OCI-M2 (cell line): ENCODE results near the gene RNF41.

Source experiments
- DNase-seq: peaks from one replicate; lab custom pipeline; 2025; ENCODE audit not compliant: unreplicated experiment; lab: John Stamatoyannopoulos, UW

The RNF41 gene

DNA sequence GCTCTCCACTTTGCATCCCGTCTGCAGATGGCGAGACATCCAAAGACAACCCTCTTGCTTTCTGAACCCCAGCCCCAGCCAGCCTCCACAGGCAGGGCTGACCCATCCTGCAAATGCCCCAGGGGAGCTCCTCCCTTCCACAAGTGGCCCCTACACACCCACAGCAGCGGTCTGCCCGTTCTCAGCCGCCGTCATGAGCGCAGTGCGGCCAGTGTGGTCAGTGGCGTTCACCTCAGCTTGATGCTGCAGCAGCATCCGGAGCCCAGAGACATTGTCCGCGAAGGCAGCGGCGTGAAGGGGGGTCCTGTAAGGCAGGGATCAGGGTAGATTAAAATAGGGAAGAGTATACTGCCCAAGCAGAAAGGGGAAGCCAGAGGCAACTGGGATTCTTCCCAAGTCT lies 22.8 kb upstream of the RNF41 start:
- no peak for DNase-seq

GRCh38 chr12:56243731-56244181 lies 22.0 kb upstream of the RNF41 start:
- no peak for DNase-seq

- no peak for DNase-seq
Measured at GRCh38 chr12:56242986-56243385, 21.3 kb upstream of the RNF41 start.

DNA sequence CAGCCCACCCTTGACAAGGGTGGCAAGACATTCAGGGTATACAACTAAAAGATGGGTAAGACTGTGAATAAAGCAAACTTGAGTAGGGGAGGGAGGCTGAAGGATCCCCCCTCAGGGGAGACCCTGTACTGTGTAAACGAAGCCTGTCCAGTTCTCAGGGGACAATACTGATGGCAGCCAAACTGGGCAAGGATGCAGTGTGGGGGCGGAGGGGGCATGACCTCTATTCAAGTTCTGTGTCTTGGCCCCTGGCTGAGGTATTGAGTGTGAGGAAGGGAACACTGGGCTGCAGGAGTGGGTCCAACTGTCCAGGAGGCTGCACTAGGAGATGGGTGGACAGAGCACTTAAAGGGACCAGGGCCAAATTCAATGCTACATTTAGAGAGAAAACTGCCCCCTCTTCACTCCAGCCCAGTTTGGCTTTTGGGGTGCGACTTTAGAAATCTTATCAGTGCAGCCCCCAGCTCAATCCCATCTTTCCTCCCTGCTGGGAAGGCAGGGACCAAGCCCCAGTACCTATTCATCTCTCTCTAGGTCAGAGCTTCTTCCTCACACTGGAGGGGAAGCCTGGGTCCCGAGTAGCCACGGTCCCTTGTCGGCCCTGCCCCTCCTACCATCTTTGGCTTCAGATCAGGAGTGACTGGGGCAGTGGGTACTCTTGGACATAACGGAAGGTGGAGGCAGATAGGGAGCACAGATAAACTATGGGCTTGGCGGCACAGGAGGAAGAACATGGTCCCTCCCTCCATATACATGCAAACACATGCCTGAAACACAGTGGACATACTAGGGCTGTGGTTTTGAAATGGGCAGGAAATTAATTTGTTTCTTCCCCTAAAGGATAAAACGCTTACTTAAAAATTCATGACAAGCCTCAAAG lies 19.9 kb upstream of the RNF41 start:
- DNase-seq: no peak

GRCh38 chr12:56237552-56237951 lies 15.8 kb upstream of the RNF41 start:
- no peak for DNase-seq

- no peak for DNase-seq
Measured at GRCh38 chr12:56236985-56237384, 15.3 kb upstream of the RNF41 start.

DNA sequence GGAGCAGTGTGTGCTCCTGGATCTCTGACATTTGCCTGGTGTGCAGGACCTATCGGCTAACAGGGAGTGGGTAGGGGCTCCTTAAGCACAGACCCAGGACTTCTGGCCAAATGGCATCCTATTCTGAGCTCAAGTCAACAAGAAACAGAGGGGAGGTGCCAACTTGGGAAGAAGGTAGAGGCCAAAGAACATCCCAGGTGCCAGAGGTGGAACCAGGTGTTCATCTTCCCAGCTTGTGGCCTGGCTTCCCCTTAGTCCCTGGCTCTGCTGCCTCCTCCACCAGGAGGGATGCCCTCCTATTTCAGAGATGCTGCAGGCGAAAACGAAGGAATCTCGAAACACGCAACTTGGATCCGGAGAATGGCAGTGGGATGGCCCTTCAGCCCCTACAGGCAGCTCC lies 14.4 kb upstream of the RNF41 start:
- no peak for DNase-seq

- DNase-seq: no peak
Measured at GRCh38 chr12:56234746-56235436, 13.2 kb upstream of the RNF41 start.

DNA sequence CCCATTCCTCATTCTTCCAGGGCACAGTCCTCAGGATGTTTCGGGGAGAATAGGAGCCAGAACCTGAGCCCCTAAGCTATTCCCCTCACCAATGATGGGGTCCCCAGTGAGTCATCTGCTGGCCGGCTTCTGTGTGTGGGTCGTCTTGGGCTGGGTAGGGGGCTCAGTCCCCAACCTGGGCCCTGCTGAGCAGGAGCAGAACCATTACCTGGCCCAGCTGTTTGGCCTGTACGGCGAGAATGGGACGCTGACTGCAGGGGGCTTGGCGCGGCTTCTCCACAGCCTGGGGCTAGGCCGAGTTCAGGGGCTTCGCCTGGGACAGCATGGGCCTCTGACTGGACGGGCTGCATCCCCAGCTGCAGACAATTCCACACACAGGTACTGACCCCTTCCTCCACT lies 9.5 kb upstream of the RNF41 start:
- no peak for DNase-seq

DNA sequence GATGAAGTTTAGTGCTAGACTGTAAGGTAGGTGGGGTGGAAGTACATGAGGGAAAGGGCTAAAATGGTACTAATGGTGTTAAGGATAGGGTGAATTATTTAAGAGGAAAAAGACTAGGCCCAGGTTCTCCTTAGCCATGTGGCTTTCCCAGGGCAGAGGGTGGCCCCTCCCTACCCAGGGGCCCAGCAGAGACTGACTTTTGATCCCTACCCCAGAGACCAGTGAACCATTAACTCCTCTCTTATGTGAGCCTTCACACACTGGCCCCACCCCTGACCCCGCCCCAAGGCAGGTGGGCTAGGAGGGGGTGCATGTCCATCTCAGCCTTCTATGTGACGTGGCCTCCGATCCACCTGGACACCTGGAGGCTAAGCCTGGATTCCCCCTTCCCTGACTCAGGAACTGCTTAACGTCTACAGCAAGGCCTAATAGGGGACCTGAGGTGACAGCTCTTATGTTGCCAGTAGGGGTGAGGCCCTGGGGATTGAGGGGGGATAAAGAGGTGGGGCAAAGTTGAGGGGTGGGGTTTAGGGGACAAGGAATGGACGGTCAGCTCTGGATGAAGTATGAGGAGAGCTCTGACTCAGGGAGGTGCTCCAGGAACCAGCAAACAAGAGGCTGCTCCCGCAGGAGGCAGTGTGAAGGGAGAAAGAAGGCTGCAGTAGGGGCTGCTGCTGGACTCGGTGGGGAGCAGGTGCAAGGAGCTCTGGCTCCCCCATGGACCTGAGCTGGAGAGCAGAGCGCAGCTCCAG lies 8.9 kb upstream of the RNF41 start:
- DNase-seq: no peak

GRCh38 chr12:56229916-56230431 lies 8.3 kb upstream of the RNF41 start, which contains the start of gene SLC39A5:
SLC39A5 (plus strand) TSS chr12:56230051; CDS start chr12:56231275, 1,224 bp downstream.
- DNase-seq: no peak

DNA sequence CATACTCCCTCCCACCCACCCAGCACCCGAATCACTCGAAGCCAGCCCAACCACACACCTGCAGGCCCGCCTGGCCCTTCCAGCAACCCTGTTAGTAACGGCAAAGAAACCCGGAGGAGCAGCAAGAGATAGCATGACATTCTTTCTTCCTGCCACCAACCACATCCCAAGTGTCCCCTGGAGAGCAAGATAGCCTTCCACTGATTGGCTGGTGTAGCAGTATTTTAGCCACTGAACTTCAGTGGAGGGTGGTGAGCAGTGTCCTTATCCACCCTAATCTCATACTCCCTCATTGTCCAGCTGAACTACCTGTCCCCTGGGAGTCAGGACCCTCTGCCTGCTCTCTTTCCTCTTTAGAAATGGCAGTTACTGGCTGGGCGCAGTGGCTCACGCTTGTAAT lies 7.4 kb upstream of the RNF41 start:
- no peak for DNase-seq

DNA sequence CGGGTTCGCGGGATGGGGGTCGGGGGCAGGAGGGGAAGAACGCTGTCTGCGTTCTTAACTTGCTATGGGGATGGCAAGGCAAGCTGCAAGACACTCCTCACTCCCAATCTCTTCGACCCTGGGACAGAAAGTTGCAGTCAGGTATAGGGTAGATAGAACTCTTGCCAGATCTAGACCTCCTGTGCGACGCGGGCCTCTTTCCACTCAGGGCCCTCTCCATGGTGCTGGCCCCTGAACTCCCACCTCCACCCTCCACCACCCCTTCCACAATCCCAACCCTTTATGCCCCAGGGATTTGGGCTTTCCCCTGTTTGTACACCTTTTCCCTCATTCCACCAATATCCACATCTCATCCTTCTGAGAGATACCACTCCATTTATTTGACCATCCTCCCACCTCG lies 3.2 kb upstream of the RNF41 start:
- no peak for DNase-seq

- DNase-seq: no peak
Measured at GRCh38 chr12:56224102-56224701, 2.5 kb upstream of the RNF41 start, which contains the start of gene NABP2. NABP2 (plus strand) TSS chr12:56224342; CDS start chr12:56224857, 515 bp downstream.

DNA sequence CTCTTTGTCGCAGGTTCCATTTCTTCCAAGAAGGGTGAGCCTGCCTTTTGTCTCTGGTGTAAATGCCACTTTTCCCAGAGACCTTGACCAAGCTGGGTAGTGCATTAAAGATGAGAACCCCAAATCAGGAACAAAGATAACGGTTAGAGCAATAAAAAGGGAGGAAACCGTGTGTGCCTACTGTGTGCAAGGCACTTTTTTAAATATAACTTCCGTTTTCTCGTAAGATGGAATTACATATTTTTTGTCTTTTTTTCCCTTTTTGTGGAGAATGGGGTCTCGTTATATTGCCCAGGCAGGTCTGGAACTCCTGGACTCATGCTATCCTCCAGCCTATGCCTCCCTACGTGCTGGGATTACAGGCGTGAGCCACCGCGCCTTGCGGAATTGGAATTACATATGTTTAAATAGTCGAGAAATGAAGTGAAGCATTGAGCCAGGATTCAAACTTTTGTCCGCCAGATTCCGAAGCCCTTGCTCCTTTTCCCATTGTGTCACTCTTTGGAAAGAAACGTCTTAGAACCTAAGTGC lies 1.9 kb upstream of the RNF41 start:
- no peak for DNase-seq

DNA sequence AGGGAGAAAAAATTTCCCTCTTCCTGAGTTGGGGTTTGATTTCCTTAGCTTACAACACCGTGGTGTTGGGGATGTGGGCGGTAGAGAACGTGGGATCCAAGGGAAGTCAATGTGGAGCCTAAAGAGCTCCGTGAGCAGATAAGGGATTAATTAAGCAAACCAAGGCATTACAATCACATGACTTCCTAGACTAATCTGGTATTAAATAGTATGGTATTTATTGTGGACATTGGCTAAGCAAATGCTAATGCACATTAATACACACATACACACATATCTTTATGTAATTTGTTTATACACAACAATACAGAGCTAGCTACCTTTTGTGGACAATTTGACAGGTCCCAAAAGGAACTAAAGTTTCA lies 791 bp upstream of the RNF41 start:
- DNase-seq: no peak

DNA sequence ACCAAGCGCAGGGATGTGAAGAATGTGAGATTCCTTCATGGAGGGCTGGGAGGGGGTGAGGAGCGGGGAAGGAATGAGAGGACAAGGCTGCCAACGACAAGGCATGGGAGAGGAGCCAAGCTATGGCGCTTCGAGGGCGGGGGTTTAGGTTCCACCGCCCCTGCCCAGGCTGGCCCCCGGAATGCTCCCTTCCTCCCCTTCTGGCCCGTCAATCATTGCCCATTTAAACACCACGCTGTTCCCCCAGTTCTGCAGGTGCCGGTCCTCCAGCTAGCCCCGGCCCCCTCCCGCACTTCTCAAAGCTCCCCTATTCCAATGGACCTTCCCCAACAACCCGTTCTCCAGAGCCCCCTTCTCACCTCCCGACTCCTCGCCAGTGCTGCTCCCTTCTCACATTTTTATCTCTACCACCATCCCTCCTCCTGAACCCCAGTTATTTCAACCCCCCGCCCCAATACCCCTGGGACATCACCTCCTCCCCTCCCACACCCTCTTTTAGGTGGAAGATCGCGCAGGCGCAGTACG lies 428 bp downstream of the RNF41 start:
- no peak for DNase-seq

GRCh38 chr12:56220611-56221231 lies 1.0 kb downstream of the RNF41 start:
- no peak for DNase-seq

- DNase-seq: no peak
Measured at GRCh38 chr12:56219840-56220239, 1.9 kb downstream of the RNF41 start.

DNA sequence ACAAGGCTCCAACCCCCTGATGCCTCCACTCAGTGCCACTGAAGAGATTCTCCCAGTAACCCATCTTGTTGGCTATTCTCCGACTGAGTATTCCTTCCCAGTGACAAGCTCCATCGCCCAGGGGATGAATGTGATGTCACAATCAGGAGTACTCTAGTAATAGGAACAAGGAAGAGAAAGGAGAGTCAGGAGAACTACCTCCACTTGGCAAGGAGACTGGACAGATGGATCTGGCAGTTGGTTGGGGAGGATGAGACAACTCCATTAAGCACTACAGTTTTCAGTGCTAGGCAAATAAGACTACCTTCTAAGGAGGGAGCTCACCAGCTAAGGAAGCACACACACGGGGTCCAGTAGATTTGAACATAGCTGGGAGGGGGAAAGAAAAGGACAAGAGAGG lies 5.3 kb downstream of the RNF41 start:
- no peak for DNase-seq
